GM12878 (cell line): Measurements from ENCODE around the gene FTL. TPM values are rescaled to one million over a fixed set of nuclear protein-coding genes. Genes with fewer than 3 reads are reported as not detected.

Experiments used
- ATAC-seq: fragments of 200-7000 bp; cut with Tn5 transposase; 3 replicates; pipeline ENCODE4 v1.9.1; 2020; ENCODE audit warnings: mild to moderate bottlenecking, moderate library complexity
- BruUV-seq: library from RNA; stranded (reverse); fragments of 400-500 nt; replicated peaks from 2 replicates; lab custom pipeline; 2021; lab: Mats Ljungman, UMichigan
- CTCF ChIA-PET: fragments of 300-600 bp; sonication (Branson Sonifier 250); formaldehyde crosslinking; extraction: SDS; loops from one replicate; lab custom pipeline; 2021; ENCODE audit warnings: inconsistent platforms; lab: Yijun Ruan, JAX
- POLR2A ChIA-PET: fragments of 350-600 bp; formaldehyde crosslinking; extraction: SDS; loops from one replicate; lab custom pipeline; 2021; ENCODE audit warnings: inconsistent platforms; lab: Charles Lee
- RAD21 ChIA-PET: fragments of 300-600 bp; sonication (Branson Sonifier 250); formaldehyde crosslinking; loops from one replicate; lab custom pipeline; 2023; ENCODE audit warnings: antibody characterized with exemption; ENCODE audit not compliant: unreplicated experiment; lab: Charles Lee
- SMC1A ChIA-PET: fragments of 300-600 bp; sonication (Branson Sonifier 250); formaldehyde crosslinking; loops from one replicate; lab custom pipeline; 2023; ENCODE audit not compliant: unreplicated experiment, uncharacterized antibody; lab: Charles Lee
- DNase-seq: peaks from one replicate; pipeline ENCODE4 v3.0.0-alpha.2; 2011; ENCODE audit warnings: low read depth, low spot score
- FAIRE-seq: peaks from 3 replicates; lab custom pipeline; 2011; peaks lifted over from hg19 to GRCh38; lab: Jason Lieb, UNC
- H2AFZ ChIP-seq: 2 replicates; pipeline ENCODE4 v1.6.0; 2011; ENCODE audit warnings: low read depth, low read length, control low read depth; ENCODE audit not compliant: control insufficient read depth
- H3K27ac ChIP-seq: 2 replicates; pipeline ENCODE4 v1.5.1; 2011; ENCODE audit warnings: control low read depth; ENCODE audit not compliant: control insufficient read depth, insufficient read depth
- H3K27me3 ChIP-seq, 2 experiments: replicated peaks in 1 of 2; 2 replicates each; pipeline versions ENCODE4 v1.6.0 to v1.6.1; 2011; ENCODE audit warnings: low read length in 1 of 2; ENCODE audit not compliant: control insufficient read depth in 2 of 2, insufficient read depth in 2 of 2
- H3K36me3 ChIP-seq, 2 experiments: 2 replicates each; pipeline ENCODE4 v1.5.1; 2011; ENCODE audit warnings: low read length in 1 of 2; ENCODE audit not compliant: control insufficient read depth in 2 of 2, insufficient read depth in 2 of 2
- H3K4me1 ChIP-seq: 2 replicates; pipeline ENCODE4 v1.6.1; 2011; ENCODE audit warnings: mild to moderate bottlenecking, low read length, moderate library complexity, mixed read lengths; ENCODE audit not compliant: control insufficient read depth, insufficient read depth
- H3K4me2 ChIP-seq: 2 replicates; pipeline ENCODE4 v1.6.0; 2011; ENCODE audit warnings: control low read depth; ENCODE audit not compliant: control insufficient read depth, insufficient read depth
- H3K4me3 ChIP-seq: fragments of 200-600 bp; sonication (generic); 2 replicates; pipeline ENCODE4 v1.5.1; 2016
- H3K79me2 ChIP-seq: 2 replicates; pipeline ENCODE4 v1.6.0; 2011; ENCODE audit warnings: low read length; ENCODE audit not compliant: control insufficient read depth, insufficient read depth
- H3K9ac ChIP-seq: 2 replicates; pipeline ENCODE4 v1.8.0; 2011; ENCODE audit warnings: low read length, control low read depth, mixed read lengths; ENCODE audit not compliant: control insufficient read depth, insufficient read depth
- H3K9me3 ChIP-seq: replicated peaks from 3 replicates; pipeline ENCODE4 v1.5.1; 2011; ENCODE audit warnings: mild to moderate bottlenecking, low read length; ENCODE audit not compliant: control insufficient read depth, insufficient read depth
- H4K20me1 ChIP-seq: 2 replicates; pipeline ENCODE4 v1.6.0; 2011; ENCODE audit not compliant: control insufficient read depth, insufficient read depth
- EED ChIP-seq: sonication (generic); IDR thresholded peaks from 2 replicates; pipeline ENCODE4 v1.6.1; 2016; ENCODE audit warnings: antibody characterized with exemption, low read depth
- MYB ChIP-seq: fragments of 150-350 bp; IDR thresholded peaks from 2 replicates; pipeline ENCODE4 v1.6.1; 2014; ENCODE audit warnings: mild to moderate bottlenecking, low read depth, low read length, borderline replicate concordance
- RELA ChIP-seq: fragments of 450-650 bp; IDR thresholded peaks from 2 replicates; pipeline ENCODE4 v1.8.0; 2014; ENCODE audit warnings: borderline replicate concordance; ENCODE audit not compliant: partially characterized antibody
- RFX5 ChIP-seq: IDR thresholded peaks from 2 replicates; pipeline ENCODE4 v1.6.1; 2011; ENCODE audit warnings: low read depth, low read length, improper control_type of control experiment
- WGBS: methylation state at CpG from one replicate; pipeline ENCODE4 v1.1.6; 2016; ENCODE audit warnings: low lambda C conversion rate; ENCODE audit not compliant: insufficient replicate concordance, insufficient coverage; ENCODE audit errors: missing lambda C conversion rate; 5-methylcytosine and 5-hydroxymethylcytosine counted together
- in situ Hi-C: fragments of 300-500 bp; cut with MboI; formaldehyde crosslinking; loops from 9 replicates; pipeline ENCODE4 v1.14.3; 2018; ENCODE audit warnings: mixed read lengths
- intact Hi-C: fragments of 100-400 bp; cut with micrococcal nuclease; formaldehyde crosslinking; loops from one replicate; pipeline ENCODE4 v1.14.2; 2022; ENCODE audit not compliant: unreplicated experiment
- polyA plus RNA-seq, 11 experiments: library from polyadenylated mRNA; depleted of rRNA in 4 of 11; unstranded in 6 of 11; stranded (reverse) in 5 of 11; fragments of >200 nt; fragmentation: Nextera tagmentation in 4 of 11; fragmentation: Illumina TruSeq in 1 of 11; extraction: Ambion mirVana in 4 of 11; extraction: Trizol in 1 of 11; gene quantifications; 1 replicate in 1 of 11; 2 replicates in 10 of 11; pipeline versions ENCODE4 v1.2.1 to v1.2.3, GENCODE V29; 2011 to 2016; ENCODE audit warnings: inconsistent platforms in 2 of 11, missing spikeins in 2 of 11, low read depth in 1 of 11
- total RNA-seq, 4 experiments: library from RNA; depleted of rRNA in 3 of 4; stranded (reverse); fragments of >200 nt in 3 of 4; fragmentation: Illumina TruSeq in 1 of 4; extraction: Trizol in 1 of 4; gene quantifications; 2 replicates each; pipeline versions ENCODE4 v1.2.1 to v1.2.3, GENCODE V29; 2013 to 2021
- TF ChIP-seq, protein P1 (sequence below): IDR thresholded peaks from 2 replicates; pipeline ENCODE4 v1.6.1; 2011; ENCODE audit warnings: mild to moderate bottlenecking, low read depth, low read length, moderate library complexity; ENCODE audit not compliant: insufficient replicate concordance
- TF ChIP-seq, protein P2 (sequence below): fragments of 450-650 bp; IDR thresholded peaks from 2 replicates; pipeline ENCODE4 v1.6.1; 2017; ENCODE audit warnings: borderline replicate concordance

FTL gene
- total and polyA plus RNA-seq, 10 of the 15 experiments (the other 5 are each of a cell fraction or from before 2014, with no cell fraction given): 364 to 8,913 (median 1,595) TPM

DNA sequence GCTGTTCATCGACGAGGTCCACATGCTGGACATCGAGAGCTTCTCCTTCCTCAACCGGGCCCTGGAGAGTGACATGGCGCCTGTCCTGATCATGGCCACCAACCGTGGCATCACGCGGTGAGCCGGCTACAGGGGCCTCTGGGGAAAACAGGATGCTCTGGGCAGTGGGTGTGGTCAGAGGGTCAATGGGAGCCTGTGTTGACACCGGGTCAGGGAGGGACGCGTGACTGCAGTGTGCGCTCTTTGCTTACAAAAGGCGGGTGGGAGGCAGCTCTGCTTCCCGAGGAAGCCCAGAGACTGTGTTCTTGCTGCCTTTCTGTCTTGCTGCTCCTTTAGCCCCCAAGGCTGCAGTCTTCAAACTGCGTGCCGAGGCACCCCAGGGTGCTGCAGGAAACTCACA is 46.1 kb downstream of the FTL start (continued):
- TF ChIP-seq, protein P1, sequence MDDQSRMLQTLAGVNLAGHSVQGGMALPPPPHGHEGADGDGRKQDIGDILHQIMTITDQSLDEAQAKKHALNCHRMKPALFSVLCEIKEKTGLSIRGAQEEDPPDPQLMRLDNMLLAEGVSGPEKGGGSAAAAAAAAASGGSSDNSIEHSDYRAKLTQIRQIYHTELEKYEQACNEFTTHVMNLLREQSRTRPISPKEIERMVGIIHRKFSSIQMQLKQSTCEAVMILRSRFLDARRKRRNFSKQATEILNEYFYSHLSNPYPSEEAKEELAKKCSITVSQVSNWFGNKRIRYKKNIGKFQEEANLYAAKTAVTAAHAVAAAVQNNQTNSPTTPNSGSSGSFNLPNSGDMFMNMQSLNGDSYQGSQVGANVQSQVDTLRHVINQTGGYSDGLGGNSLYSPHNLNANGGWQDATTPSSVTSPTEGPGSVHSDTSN: no peak
- TF ChIP-seq RELA: no peak

DNA sequence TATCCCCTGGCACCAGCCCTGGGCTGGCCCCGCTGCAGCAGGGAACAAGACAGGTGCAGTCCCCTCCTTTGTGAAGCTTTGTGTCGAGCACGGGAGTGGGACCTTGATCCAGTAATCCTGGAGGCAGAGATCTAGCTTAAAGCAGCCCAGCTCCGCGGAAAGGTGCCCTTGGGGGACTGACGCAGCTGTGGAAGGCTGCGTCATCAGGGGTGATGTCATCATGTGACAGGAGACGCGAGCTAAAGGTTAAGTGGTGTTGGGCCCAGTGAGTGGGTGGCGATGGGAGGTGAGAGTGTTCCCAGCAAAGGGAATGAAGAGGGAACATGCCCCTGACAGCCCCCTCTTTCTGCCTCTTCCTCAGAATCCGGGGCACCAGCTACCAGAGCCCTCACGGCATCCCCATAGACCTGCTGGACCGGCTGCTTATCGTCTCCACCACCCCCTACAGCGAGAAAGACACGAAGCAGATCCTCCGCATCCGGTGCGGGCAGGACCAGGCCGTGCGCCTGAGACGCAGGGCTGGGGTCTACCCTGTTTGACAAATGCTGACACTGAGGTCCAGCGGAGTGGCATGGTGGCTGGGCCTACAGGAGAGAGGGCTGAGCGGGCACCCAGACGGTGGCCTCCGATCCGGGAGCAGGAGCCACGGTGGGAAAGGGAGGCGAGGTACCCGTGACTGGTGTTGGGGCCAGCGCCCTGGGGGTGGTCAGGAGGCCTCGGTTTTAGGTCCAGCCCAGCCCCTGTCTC is 49.2 kb downstream of the FTL start:
- H3K27me3 ChIP-seq: no peaks in the 10 kb centered on the region
- ChIA-PET POLR2A (no interaction called here), SMC1A (no interaction called here), RAD21 (no interaction called here), CTCF (no interaction called here)
- no peak overlapping the region for H3K9ac ChIP-seq
- peaks cover 5% of the 10 kb centered on the region for H3K4me1 ChIP-seq
- ATAC-seq (no peak), DNase-seq (no peak), FAIRE-seq (no peak)
- intact Hi-C loops: no loop called here
- H3K4me3 ChIP-seq: no peak overlapping the region
- BruUV-seq: no TSS peak
- no peak overlapping the region for H3K4me2 ChIP-seq
- H2AFZ ChIP-seq: no peak overlapping the region
- no peaks in the 10 kb centered on the region for H4K20me1 ChIP-seq
- H3K27ac ChIP-seq: no peak overlapping the region
- in situ Hi-C loops: no loop called here
- H3K36me3 ChIP-seq: peaks cover 7 to 17% of the 10 kb centered on the region in 2 experiments
- no peaks in the 10 kb centered on the region for H3K9me3 ChIP-seq
- no peak for TF ChIP-seq MYB
- TF ChIP-seq, protein P2, sequence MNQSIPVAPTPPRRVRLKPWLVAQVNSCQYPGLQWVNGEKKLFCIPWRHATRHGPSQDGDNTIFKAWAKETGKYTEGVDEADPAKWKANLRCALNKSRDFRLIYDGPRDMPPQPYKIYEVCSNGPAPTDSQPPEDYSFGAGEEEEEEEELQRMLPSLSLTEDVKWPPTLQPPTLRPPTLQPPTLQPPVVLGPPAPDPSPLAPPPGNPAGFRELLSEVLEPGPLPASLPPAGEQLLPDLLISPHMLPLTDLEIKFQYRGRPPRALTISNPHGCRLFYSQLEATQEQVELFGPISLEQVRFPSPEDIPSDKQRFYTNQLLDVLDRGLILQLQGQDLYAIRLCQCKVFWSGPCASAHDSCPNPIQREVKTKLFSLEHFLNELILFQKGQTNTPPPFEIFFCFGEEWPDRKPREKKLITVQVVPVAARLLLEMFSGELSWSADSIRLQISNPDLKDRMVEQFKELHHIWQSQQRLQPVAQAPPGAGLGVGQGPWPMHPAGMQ: no peak
- TF ChIP-seq EED: no peak
- TF ChIP-seq RFX5: no peak
- no peaks in the 10 kb centered on the region for H3K79me2 ChIP-seq
- 95% methylated on average over 32 of the region's 32 CpGs for WGBS
